Activated T-cell treated with anti-CD3 and anti-CD28 coated beads, Interleukin-2, amount 50 U/mL, for 72 hours (primary cell): ENCODE results near the gene ADAMTS10. TPM values are rescaled to one million over a fixed set of nuclear protein-coding genes. Genes with fewer than 3 reads are reported as not detected.
"Not testable (repeated sequence)": the region's sequence is repeated elsewhere in the genome, so short reads cannot be mapped to it uniquely, and the experiment has no call there.

Experiments used
- ATAC-seq, 2 donors: fragments of 150-1000 bp; cut with Tn5 transposase; replicated peaks in 1 of 2; 2 replicates each; pipeline ENCODE4 v1.10.0; 2021; ENCODE audit warnings: moderate library complexity in 2 of 2, mild to moderate bottlenecking in 1 of 2
- DNase-seq, 2 donors: peaks; one replicate each; pipeline ENCODE4 v3.0.0; 2021 to 2022; ENCODE audit warnings: mixed read lengths in 1 of 2
- H3K27ac Mint-ChIP-seq: one replicate; pipeline ENCODE4 v1.8.0; 2022; ENCODE audit warnings: mild to moderate bottlenecking, moderate library complexity, mixed read lengths
- H3K27me3 Mint-ChIP-seq: one replicate; pipeline ENCODE4 v1.8.0; 2022; ENCODE audit warnings: low read depth, mixed read lengths
- H3K36me3 Mint-ChIP-seq, 2 donors: one replicate each; pipeline ENCODE4 v1.8.0; 2022; ENCODE audit warnings: mixed read lengths in 2 of 2, mild to moderate bottlenecking in 1 of 2; ENCODE audit not compliant: insufficient read depth in 2 of 2
- H3K4me1 Mint-ChIP-seq: one replicate; pipeline ENCODE4 v1.8.0; 2022; ENCODE audit warnings: low read depth, mixed read lengths
- H3K4me3 Mint-ChIP-seq, 2 donors: one replicate each; pipeline ENCODE4 v1.8.0; 2022; ENCODE audit warnings: mild to moderate bottlenecking in 2 of 2, mixed read lengths in 2 of 2, moderate library complexity in 2 of 2
- H3K9me3 Mint-ChIP-seq, 2 donors: one replicate each; pipeline ENCODE4 v1.8.0; 2022; ENCODE audit warnings: mixed read lengths in 2 of 2
- total RNA-seq, 2 donors: library from RNA; stranded (reverse); gene quantifications; one replicate each; pipeline ENCODE4 v1.2.3, GENCODE V29; 2022

Gene ADAMTS10
- total RNA-seq, 2 donors from 2014 or later = 7.3 to 9.6 TPM

GRCh38 chr19:8639821-8640401, 29.4 kb upstream of the ADAMTS10 start:
- peaks cover 18% of the 10 kb centered on the region for H3K27me3 Mint-ChIP-seq
- ATAC-seq (no peak), DNase-seq (no peak)
- H3K4me3 Mint-ChIP-seq = no peak overlapping the region
- H3K36me3 Mint-ChIP-seq = peaks cover 0 to 1% of the 10 kb centered on the region in 2 donors
- peaks cover 4% of the 10 kb centered on the region in 2 donors for H3K9me3 Mint-ChIP-seq
- no peaks in the 10 kb centered on the region for H3K4me1 Mint-ChIP-seq
- no peak overlapping the region for H3K27ac Mint-ChIP-seq

- no peak for DNase-seq
- Mint-ChIP-seq H3K9me3 (peaks cover 4% of the 10 kb centered on the region in 2 donors), H3K36me3 (peaks cover 0 to 1% of the 10 kb centered on the region in 2 donors), H3K4me3 (no peak overlapping the region), H3K27me3 (peaks cover 18% of the 10 kb centered on the region), H3K27ac (no peak overlapping the region), H3K4me1 (no peaks in the 10 kb centered on the region)
- no peak for ATAC-seq
Measured at GRCh38 chr19:8638078-8638619, 27.6 kb upstream of the ADAMTS10 start.

GRCh38 chr19:8637070-8637469, 26.6 kb upstream of the ADAMTS10 start:
- not testable (repeated sequence) for H3K36me3 Mint-ChIP-seq, H3K27ac Mint-ChIP-seq, H3K4me1 Mint-ChIP-seq, H3K4me3 Mint-ChIP-seq, H3K9me3 Mint-ChIP-seq, ATAC-seq, DNase-seq
- peaks cover 17% of the 10 kb centered on the region for H3K27me3 Mint-ChIP-seq

- Mint-ChIP-seq H3K27ac (no peak overlapping the region), H3K27me3 (peaks cover 14% of the 10 kb centered on the region)
Measured at GRCh38 chr19:8635422-8635821, 24.9 kb upstream of the ADAMTS10 start.

GRCh38 chr19:8631425-8631819, 20.9 kb upstream of the ADAMTS10 start:
- Mint-ChIP-seq H3K4me1 (no peaks in the 10 kb centered on the region), H3K4me3 (no peak overlapping the region), H3K27ac (no peak overlapping the region), H3K27me3 (no peaks in the 10 kb centered on the region), H3K36me3 (no peaks in the 10 kb centered on the region), H3K9me3 (no peaks in the 10 kb centered on the region)
- no peak for ATAC-seq
- DNase-seq = no peak

More at GRCh38 chr19:8635422-8635821, 24.9 kb upstream of the ADAMTS10 start:
- Mint-ChIP-seq H3K9me3 (no peaks in the 10 kb centered on the region), H3K4me1 (no peaks in the 10 kb centered on the region), H3K4me3 (no peak overlapping the region), H3K36me3 (no peaks in the 10 kb centered on the region)
- DNase-seq = no peak
- no peak for ATAC-seq

GRCh38 chr19:8630796-8631424, 20.4 kb upstream of the ADAMTS10 start:
- H3K27me3 Mint-ChIP-seq = no peaks in the 10 kb centered on the region
- no peaks in the 10 kb centered on the region for H3K4me1 Mint-ChIP-seq
- DNase-seq (no peak), ATAC-seq (no peak)
- no peak overlapping the region for H3K4me3 Mint-ChIP-seq
- no peaks in the 10 kb centered on the region for H3K9me3 Mint-ChIP-seq
- no peaks in the 10 kb centered on the region for H3K36me3 Mint-ChIP-seq
- no peak overlapping the region for H3K27ac Mint-ChIP-seq

GRCh38 chr19:8629996-8630683, 19.6 kb upstream of the ADAMTS10 start, which contains the start of gene NFILZ:
NFILZ (plus strand) TSS chr19:8630633; CDS start chr19:8676766, 46,133 bp downstream.
- H3K9me3 Mint-ChIP-seq = no peaks in the 10 kb centered on the region
- H3K36me3 Mint-ChIP-seq = no peaks in the 10 kb centered on the region
- DNase-seq (no peak), ATAC-seq (no peak)
- H3K27me3 Mint-ChIP-seq = no peaks in the 10 kb centered on the region
- H3K27ac Mint-ChIP-seq = no peak within 1 kb of the TSS
- no peak within 1 kb of the TSS for H3K4me3 Mint-ChIP-seq
- no peaks in the 10 kb centered on the region for H3K4me1 Mint-ChIP-seq

GRCh38 chr19:8629184-8629583, 18.7 kb upstream of the ADAMTS10 start:
- H3K4me1 Mint-ChIP-seq = no peaks in the 10 kb centered on the region
- H3K4me3 Mint-ChIP-seq = no peak overlapping the region
- no peaks in the 10 kb centered on the region for H3K36me3 Mint-ChIP-seq
- H3K27me3 Mint-ChIP-seq = no peaks in the 10 kb centered on the region
- H3K9me3 Mint-ChIP-seq = no peaks in the 10 kb centered on the region
- no peak overlapping the region for H3K27ac Mint-ChIP-seq
- ATAC-seq (no peak), DNase-seq (no peak)

- Mint-ChIP-seq H3K9me3 (no peaks in the 10 kb centered on the region), H3K4me3 (no peak overlapping the region), H3K27me3 (no peaks in the 10 kb centered on the region), H3K36me3 (no peaks in the 10 kb centered on the region), H3K4me1 (no peaks in the 10 kb centered on the region), H3K27ac (no peak overlapping the region)
- DNase-seq (no peak), ATAC-seq (no peak)
Measured at GRCh38 chr19:8626842-8627241, 16.3 kb upstream of the ADAMTS10 start.

- H3K4me1 Mint-ChIP-seq, H3K9me3 Mint-ChIP-seq, H3K27me3 Mint-ChIP-seq, H3K27ac Mint-ChIP-seq, DNase-seq, ATAC-seq, H3K4me3 Mint-ChIP-seq, H3K36me3 Mint-ChIP-seq: not testable (repeated sequence)
Measured at GRCh38 chr19:8622886-8623285, 12.4 kb upstream of the ADAMTS10 start.

GRCh38 chr19:8618751-8619150, 8.2 kb upstream of the ADAMTS10 start:
- DNase-seq (no peak), ATAC-seq (no peak)
- no peaks in the 10 kb centered on the region for H3K9me3 Mint-ChIP-seq
- no peaks in the 10 kb centered on the region for H3K36me3 Mint-ChIP-seq
- H3K27me3 Mint-ChIP-seq = peaks cover 11% of the 10 kb centered on the region
- H3K4me3 Mint-ChIP-seq = no peak overlapping the region
- peaks cover 12% of the 10 kb centered on the region for H3K4me1 Mint-ChIP-seq
- H3K27ac Mint-ChIP-seq = no peak overlapping the region

- Mint-ChIP-seq H3K27ac (no peak overlapping the region), H3K36me3 (no peaks in the 10 kb centered on the region), H3K4me1 (peaks cover 12% of the 10 kb centered on the region), H3K9me3 (no peaks in the 10 kb centered on the region), H3K27me3 (peaks cover 11% of the 10 kb centered on the region), H3K4me3 (no peak overlapping the region)
- DNase-seq (no peak), ATAC-seq (no peak)
Measured at GRCh38 chr19:8617984-8618383, 7.5 kb upstream of the ADAMTS10 start.

- ATAC-seq, H3K36me3 Mint-ChIP-seq: not testable (repeated sequence)
- H3K27me3 Mint-ChIP-seq = peaks cover 11% of the 10 kb centered on the region
Measured at GRCh38 chr19:8617325-8617724, 6.8 kb upstream of the ADAMTS10 start.

More at GRCh38 chr19:8617325-8617724, 6.8 kb upstream of the ADAMTS10 start:
- DNase-seq, H3K4me3 Mint-ChIP-seq, H3K9me3 Mint-ChIP-seq, H3K27ac Mint-ChIP-seq: not testable (repeated sequence)
- H3K4me1 Mint-ChIP-seq = peaks cover 18% of the 10 kb centered on the region
